ENCODE results near the gene NAXE. TPM values are rescaled to one million over a fixed set of nuclear protein-coding genes. Genes with fewer than 3 reads are reported as not detected.

The NAXE gene
- polyA plus RNA-seq (2011; rRNA removed) (29.9 and 38.7 TPM in 2 replicates), polyA minus RNA-seq (2011; rRNA and poly(A)+ RNA removed) (31.8 and 44.1 TPM in 2 replicates)

GRCh38 chr1:156591432-156592157 lies at the start of gene NAXE:
Gene NAXE, plus strand, starts transcription at chr1:156591776. Its CDS starts 29 bp downstream, at chr1:156591805.
- Histone ChIP-seq H3K27ac (ENCODE audit: low read depth, low read length) (peak within 1 kb of the TSS; percentile 31), H3K27me3 (ENCODE audit: control insufficient read depth, insufficient read depth, low read length) (no peaks in the 10 kb centered on the region), H3K4me3 (ENCODE audit: low read depth, low read length) (peak within 1 kb of the TSS; percentile 84), H3K9me3 (ENCODE audit: control insufficient read depth, insufficient read depth, low read length) (no peaks in the 10 kb centered on the region; the same call in 1 of the 2 replicates)
- ChIA-PET POLR2A (interaction anchor here (0.6 to 1.3 kb wide), 7 partner anchors 20 to 1789 kb away, joined by 3 to 6 read pairs (median 3); partner anchors contain the start of gene MEF2D), CTCF (interaction anchor here (0.7 to 2.0 kb wide), 8 partner anchors 9 to 206 kb away, joined by 3 to 5 read pairs (median 4); no protein-coding TSS in a partner anchor)
- no peak for TF ChIP-seq CTCF (IDR thresholded peaks at IDR 0.05; ENCODE audit: low read depth, low read length)
- DNase-seq (ENCODE audit: low read depth, low spot score): no peak

GRCh38 chr1:156543066-156543465 lies 48.5 kb upstream of the NAXE start:
- Histone ChIP-seq H3K4me3 (ENCODE audit: low read depth, low read length) (no peak overlapping the region), H3K9me3 (ENCODE audit: control insufficient read depth, insufficient read depth, low read length) (no peaks in the 10 kb centered on the region), H3K27me3 (ENCODE audit: control insufficient read depth, insufficient read depth, low read length) (no peaks in the 10 kb centered on the region), H3K27ac (ENCODE audit: low read depth, low read length) (no peak overlapping the region)
- POLR2A ChIA-PET: no interaction called here
- no peak for DNase-seq (ENCODE audit: low read depth, low spot score)
- CTCF ChIA-PET: interaction anchor here (1.5 kb wide), 1 partner anchor 157 kb away, joined by 9 read pairs; no protein-coding TSS in a partner anchor
- TF ChIP-seq CTCF (IDR thresholded peaks at IDR 0.05; ENCODE audit: low read depth, low read length): no peak

- POLR2A ChIA-PET: no interaction called here
- Histone ChIP-seq H3K9me3 (ENCODE audit: control insufficient read depth, insufficient read depth, low read length) (no peaks in the 10 kb centered on the region), H3K27me3 (ENCODE audit: control insufficient read depth, insufficient read depth, low read length) (no peaks in the 10 kb centered on the region), H3K4me3 (ENCODE audit: low read depth, low read length) (no peak overlapping the region), H3K27ac (ENCODE audit: low read depth, low read length) (no peak overlapping the region)
- TF ChIP-seq CTCF (IDR thresholded peaks at IDR 0.05; ENCODE audit: low read depth, low read length): no peak
- CTCF ChIA-PET: no interaction called here
- no peak for DNase-seq (ENCODE audit: low read depth, low spot score)
These were observed 46.9 kb upstream of the NAXE start for GRCh38 chr1:156544592-156545102.

- no peaks in the 10 kb centered on the region for H3K27me3 ChIP-seq (ENCODE audit: control insufficient read depth, insufficient read depth, low read length)
- no peak for TF ChIP-seq CTCF (IDR thresholded peaks at IDR 0.05; ENCODE audit: low read depth, low read length)
- ChIA-PET POLR2A (interaction anchor here (0.9 kb wide), 1 partner anchor 46 kb away, joined by 3 read pairs; the partner anchor contains the start of gene MEF2D), CTCF (no interaction called here)
- no peak overlapping the region for H3K4me3 ChIP-seq (ENCODE audit: low read depth, low read length)
- H3K27ac ChIP-seq (ENCODE audit: low read depth, low read length): no peak overlapping the region
- no peak for DNase-seq (ENCODE audit: low read depth, low spot score)
- H3K9me3 ChIP-seq (ENCODE audit: control insufficient read depth, insufficient read depth, low read length): no peaks in the 10 kb centered on the region
These were observed 45.3 kb upstream of the NAXE start for GRCh38 chr1:156546267-156546666.

GRCh38 chr1:156547434-156547833 lies 44.1 kb upstream of the NAXE start:
- DNase-seq (ENCODE audit: low read depth, low spot score): no peak
- H3K27me3 ChIP-seq (ENCODE audit: control insufficient read depth, insufficient read depth, low read length): no peaks in the 10 kb centered on the region
- POLR2A ChIA-PET: no interaction called here
- no peak overlapping the region for H3K27ac ChIP-seq (ENCODE audit: low read depth, low read length)
- no peak overlapping the region for H3K4me3 ChIP-seq (ENCODE audit: low read depth, low read length)
- no peak for TF ChIP-seq CTCF (IDR thresholded peaks at IDR 0.05; ENCODE audit: low read depth, low read length)
- CTCF ChIA-PET: interaction anchor here (0.6 kb wide), 1 partner anchor 16 kb away, joined by 9 read pairs; no protein-coding TSS in a partner anchor
- H3K9me3 ChIP-seq (ENCODE audit: control insufficient read depth, insufficient read depth, low read length): no peaks in the 10 kb centered on the region
